ENCODE data around the gene ORM2.
"Not testable (repeated sequence)": the region's sequence is repeated elsewhere in the genome, so short reads cannot be mapped to it uniquely, and the experiment has no call there.

ORM2 gene

GRCh38 chr9:114314881-114315722, 14.6 kb upstream of the ORM2 start:
- no peak overlapping the region for H3K4me3 ChIP-seq (replicated peaks; ENCODE audit: low read depth, low read length)
- no peak for DNase-seq (ENCODE audit: extremely low read depth, low read depth)
- TF ChIP-seq CTCF (IDR thresholded peaks at IDR 0.05; ENCODE audit: low read depth, low read length, missing control alignments): no peak

- DNase-seq (ENCODE audit: extremely low read depth, low read depth): no peak
- TF ChIP-seq CTCF (IDR thresholded peaks at IDR 0.05; ENCODE audit: low read depth, low read length, missing control alignments): no peak
- no peak overlapping the region for H3K4me3 ChIP-seq (replicated peaks; ENCODE audit: low read depth, low read length)
These were observed 13.8 kb upstream of the ORM2 start for GRCh38 chr9:114315723-114316363.

- no peak for DNase-seq (ENCODE audit: extremely low read depth, low read depth)
- H3K4me3 ChIP-seq (replicated peaks; ENCODE audit: low read depth, low read length): no peak overlapping the region
- TF ChIP-seq CTCF (IDR thresholded peaks at IDR 0.05; ENCODE audit: low read depth, low read length, missing control alignments): no peak
These were observed 13.0 kb upstream of the ORM2 start for GRCh38 chr9:114316605-114317230.

GRCh38 chr9:114317665-114318357, 11.9 kb upstream of the ORM2 start:
- no peak overlapping the region for H3K4me3 ChIP-seq (replicated peaks; ENCODE audit: low read depth, low read length)
- DNase-seq (ENCODE audit: extremely low read depth, low read depth): no peak
- no peak for TF ChIP-seq CTCF (IDR thresholded peaks at IDR 0.05; ENCODE audit: low read depth, low read length, missing control alignments)

- no peak overlapping the region for H3K4me3 ChIP-seq (replicated peaks; ENCODE audit: low read depth, low read length)
- no peak for DNase-seq (ENCODE audit: extremely low read depth, low read depth)
- TF ChIP-seq CTCF (IDR thresholded peaks at IDR 0.05; ENCODE audit: low read depth, low read length, missing control alignments): no peak
These were observed 11.3 kb upstream of the ORM2 start for GRCh38 chr9:114318416-114318815.

GRCh38 chr9:114319147-114319546, 10.5 kb upstream of the ORM2 start:
- no peak for DNase-seq (ENCODE audit: extremely low read depth, low read depth)
- no peak for TF ChIP-seq CTCF (IDR thresholded peaks at IDR 0.05; ENCODE audit: low read depth, low read length, missing control alignments)
- no peak overlapping the region for H3K4me3 ChIP-seq (replicated peaks; ENCODE audit: low read depth, low read length)

GRCh38 chr9:114320710-114321109, 9.0 kb upstream of the ORM2 start:
- H3K4me3 ChIP-seq (replicated peaks; ENCODE audit: low read depth, low read length); DNase-seq (ENCODE audit: extremely low read depth, low read depth): not testable (repeated sequence)

Measured in HFF-Myc (cell line).